ENCODE results near the gene SDC1.

Gene SDC1

DNA sequence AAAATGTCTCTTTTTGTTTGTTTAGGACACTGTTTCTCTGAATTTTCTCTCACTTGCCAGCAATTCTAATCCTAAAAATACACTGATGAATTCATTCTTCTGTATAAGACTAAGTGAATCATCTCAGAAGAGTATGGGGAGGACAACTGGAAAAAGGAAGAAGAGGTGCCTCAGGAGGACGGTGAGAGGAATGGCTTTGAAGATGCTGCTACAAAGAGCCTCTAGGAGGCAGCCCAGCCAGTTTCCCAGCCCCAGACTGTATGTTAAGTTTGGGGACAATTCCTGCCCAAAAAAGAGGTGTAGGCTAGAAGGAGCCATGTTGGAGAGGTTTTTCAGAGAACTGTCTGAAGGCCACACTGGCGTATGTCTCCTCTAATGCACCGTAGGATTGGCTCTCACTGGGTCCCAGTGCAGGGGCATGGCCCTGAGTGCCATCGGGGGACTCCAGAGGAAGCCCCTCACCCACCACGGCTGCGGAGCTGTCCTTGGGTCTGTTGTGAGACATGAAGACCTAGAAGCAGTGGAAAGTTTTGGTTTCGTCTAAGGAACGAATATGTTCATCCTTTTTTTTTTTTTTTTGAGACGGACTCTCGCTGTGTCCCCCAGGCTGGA is 3.1 kb upstream of the SDC1 start:
- no peak for DNase-seq

DNA sequence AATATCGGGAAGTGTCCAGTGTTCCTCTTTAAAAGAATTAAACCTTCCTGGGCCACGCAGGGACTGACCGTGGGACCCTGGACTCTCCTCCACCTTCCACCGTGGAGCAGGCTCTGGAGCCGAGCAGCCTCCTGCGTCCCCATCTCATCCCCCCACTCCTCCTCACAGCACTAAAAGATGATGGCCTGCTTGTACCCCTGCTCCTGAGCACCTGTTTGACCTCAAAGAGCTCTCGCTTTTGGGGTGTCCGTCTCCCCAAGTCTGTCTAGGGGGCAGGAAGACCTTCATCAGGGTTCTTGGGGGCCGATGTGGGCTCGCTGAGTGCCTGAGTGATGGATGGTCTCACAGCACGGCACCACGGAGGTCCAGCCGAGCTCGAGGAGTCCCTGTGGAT is 1.2 kb upstream of the SDC1 start:
- no peak for DNase-seq

DNA sequence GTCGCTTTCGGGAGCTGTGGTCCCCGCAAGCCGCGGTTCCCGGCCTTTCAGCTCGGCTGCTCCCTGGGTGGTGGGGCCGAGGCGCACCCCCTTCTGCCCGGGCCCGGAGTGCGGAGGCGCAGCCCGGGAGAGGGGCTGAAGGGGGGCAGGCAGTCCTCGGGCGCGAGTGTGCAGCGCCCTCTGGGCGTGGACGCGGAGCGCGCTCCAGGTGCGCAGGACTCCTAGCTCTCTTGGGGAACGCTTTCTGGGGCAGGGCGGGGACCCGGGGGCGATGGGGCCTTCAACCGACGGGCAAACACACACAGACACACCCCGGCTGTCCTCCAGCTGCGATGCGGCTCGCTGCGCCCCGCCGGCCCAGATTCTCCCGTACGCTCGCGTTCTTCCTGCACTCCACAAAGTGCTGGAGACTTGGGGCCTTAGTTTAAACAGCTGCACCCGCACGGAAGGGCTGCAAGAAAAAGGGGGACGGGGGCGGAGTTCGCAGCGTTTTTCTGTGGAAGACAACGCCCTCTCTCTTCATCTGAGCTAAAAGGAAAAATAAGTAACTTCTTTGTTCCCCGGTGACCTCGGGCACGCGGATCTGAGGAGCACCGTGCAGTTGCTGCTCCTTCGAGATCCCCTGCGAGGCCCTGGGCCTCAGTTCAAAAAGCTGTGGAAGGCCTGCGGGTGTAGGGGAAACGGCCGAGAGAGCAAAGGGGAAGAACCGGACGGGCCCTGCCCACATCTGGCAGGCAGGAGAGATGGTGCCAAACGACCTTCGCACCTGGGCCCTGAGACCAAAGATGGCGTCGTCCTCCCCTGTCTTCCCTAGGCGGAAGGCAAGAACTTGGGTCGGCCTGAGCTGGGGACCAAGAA is 593 bp upstream of the SDC1 start:
- DNase-seq, result peak; percentile 83 to 87

DNA sequence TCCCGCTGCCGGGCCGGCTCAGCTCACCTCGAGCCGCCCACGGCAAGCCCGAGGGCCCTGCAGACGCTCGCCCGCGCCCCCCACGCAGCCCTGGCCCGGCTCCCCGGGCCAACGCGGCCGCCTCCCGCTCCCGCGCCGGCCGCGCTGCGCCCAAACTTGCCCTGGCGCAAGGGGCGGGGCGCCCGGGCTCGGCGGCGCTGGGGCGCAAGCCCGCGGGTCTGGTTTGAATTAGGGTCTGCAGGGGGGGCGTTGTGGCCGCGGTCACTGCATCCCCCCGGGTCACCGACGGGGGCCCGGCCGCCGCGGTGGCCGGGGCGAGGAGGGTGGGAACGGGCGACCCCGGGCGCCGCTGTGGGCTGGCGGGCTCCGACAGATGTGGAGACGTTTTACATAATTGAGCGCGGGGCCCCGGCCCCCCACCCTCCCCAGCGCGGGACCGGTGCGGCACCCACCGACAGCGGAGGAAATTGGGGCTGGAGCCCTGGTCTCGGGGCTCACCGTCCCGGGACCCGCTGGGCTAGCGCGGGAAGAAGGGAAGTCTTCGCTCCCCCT is 690 bp downstream of the SDC1 start:
- DNase-seq, result no peak

DNA sequence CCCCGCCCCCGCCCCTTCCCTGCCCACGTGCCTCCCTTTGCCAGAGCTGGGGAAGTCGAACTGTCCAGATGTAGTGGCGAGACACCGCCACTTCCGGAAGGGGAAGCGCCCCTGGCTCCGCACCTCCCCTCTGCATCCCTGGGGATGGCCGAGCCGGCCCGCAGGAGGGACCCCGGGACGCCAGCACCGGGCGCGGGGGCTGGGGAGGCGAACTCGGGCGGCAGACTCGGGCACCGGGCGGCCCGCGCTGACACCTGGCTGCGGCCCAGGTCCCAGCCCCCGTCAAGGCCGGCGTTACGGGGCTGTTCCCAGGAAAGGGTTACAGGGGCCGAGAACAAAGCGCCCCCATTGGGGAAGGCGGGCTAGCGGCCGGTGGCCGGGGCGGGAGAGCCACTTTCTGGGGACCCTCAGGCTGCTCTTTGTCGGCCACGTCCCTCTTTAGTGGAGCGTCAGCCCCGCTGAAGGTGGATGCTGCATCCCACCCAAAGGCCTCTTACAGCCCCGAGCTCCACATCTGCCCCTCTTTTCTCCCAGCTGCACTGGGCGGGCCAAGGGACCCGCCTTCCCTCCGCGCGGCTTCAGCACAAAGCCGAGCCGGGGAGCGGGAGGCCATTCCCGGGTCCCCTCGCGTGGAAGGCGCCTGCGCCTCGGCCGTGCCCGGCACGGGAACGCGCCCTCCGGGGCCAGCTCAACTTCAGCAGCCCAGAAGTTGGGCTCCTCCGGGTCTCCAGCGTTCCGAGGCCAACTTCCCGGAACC is 1.3 kb downstream of the SDC1 start:
- DNase-seq, result peak; percentile 65 to 68

DNA sequence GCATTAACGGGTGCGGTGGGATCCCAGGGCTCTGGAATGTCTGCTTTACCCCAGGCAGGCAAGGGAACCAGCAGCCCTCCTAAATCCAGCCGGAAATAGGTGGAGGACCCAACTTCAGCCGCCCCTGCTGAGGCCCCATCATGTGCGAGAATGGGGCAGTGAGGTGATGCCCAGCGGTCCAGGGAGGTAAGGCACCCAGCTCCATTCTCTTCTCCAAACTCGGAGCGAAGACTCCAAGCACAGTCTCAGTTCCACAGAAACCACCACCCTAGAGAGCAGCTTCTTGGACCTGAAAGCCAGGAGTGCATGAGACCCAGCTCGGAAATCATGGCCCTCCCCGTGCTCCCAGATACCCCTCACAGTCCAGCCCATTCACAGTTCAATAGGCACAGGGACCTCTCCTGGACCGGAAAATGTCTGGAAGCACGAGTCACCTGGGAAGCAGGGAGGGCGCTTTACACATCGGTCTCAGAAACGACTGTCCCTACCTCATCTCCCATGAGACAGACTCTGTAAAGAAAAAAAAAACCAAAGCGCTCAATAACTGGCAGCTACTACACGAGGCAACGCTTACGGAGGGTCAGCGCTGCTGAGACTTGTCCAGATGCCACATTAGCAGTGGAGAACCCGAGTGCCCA is 2.0 kb downstream of the SDC1 start:
- DNase-seq, result peak in 1 of 2 experiments; percentile 64

DNA sequence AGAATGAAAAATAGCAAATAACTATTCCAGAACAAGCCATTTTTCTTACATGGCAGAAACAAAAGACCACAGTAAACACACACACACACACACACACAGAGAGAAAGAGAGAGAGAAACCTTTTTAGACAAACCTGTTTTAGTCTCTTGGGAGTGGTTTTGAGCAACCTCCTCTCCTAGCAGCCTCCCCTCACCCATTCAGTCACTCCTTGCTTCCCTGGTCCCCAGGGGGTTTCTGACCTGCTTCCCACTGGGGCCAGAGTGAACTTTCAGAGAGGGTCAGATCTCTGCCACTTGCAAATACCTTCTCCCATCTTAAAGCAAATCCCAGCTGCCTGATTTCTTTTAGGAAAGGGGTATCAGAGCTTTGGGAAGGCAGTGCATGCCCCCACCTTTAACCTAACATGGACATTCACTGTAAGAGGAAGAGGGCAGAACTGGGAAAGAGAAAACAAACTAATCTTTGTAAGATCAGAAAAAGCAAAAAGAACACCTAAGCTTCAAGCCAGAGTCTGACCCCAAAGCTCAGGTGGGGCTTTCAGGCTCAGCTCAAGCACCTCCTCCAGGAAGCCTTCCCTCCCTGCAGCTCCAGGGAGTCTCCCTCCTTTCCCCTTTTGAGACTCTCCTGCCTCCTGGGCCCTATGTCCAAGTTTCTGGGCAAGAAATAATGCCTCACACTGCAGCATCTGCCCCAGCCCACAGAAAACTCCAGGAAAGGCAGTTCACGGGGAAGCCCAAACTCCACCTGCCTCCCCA is 2.7 kb downstream of the SDC1 start:
- DNase-seq, result no peak

DNA sequence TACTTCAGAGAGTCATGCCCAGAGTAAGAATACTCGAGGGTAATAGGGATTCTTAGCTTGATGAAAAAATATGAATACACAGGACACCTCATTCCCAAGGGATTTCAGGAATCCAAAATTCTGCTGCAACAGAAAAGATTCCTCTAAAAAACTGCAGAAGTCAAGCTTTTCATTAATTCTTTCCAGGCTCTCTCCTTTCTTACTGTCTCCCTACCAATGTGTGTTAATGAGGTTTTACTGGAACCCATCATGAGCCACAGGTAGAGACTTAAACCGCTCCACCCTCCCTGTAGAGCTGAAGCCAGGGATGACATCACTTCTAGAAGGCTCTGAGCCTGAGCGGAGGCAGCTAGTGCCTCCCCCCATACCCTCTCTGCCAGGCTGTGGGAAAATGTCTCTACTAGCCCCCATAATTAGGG is 3.4 kb downstream of the SDC1 start:
- no peak for DNase-seq

DNA sequence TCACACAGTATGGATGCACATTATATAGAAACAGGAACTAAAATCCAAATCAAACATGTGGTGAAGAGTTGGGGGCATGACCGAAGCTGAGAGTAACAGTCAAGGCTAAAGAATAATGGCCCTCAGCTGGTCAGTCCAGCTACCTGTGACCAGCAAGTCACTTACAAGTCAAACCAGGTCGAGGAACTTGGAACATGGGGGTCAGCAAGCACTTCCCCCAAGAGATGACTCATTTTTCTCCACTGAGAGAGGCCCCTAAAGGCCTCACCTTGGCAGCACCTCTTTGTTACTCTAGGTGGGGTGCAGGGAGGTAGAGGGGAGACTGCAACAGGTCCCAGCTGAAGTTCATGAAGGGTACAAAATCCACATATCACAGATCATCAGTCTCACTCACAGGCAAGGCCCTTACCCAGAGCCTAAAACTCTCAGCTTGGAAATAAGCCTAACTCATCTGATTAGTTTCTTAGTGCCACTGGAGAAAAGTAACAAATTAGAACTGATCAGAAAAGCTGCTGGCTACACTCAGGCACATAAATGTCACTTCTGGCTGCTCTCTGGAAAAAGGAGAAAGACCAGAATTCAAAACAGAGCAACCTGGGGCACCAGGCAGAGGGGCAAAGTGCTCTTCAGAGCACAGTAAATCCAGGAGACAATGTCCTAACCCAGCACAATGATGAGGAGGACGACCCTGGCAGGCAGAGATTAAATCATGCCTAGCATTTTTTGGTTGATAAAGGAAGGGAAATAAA is 4.0 kb downstream of the SDC1 start:
- no peak for DNase-seq

DNA sequence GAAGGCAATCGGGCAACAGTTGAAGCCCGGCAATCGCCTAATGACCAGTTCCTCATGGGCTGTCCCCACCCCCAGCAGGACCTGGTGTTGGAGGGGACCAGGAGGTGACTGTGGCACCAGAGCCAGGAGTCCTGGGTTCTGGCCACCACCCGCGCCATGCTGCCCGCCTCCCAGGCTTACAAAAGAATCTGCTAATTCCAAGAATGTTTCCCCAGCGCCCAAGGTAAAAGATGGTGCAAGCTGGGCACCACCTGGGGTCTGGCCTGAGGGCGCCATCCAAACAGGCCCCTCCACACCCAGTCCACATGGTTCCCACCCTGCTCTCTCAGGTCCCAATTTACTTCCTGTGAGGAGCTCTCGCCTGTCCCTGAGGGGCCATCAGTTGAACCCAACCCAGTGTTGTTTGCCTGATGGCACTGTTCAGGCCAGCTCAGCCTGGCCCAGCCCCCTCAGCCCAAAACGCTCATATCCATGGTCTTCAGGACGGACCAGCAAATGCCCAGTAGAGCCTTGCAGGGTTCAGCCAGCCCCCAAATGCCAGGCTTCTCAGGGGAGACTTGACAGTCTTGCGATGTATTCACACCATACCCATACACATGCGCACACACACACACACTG is 5.1 kb downstream of the SDC1 start:
- no peak for DNase-seq

DNA sequence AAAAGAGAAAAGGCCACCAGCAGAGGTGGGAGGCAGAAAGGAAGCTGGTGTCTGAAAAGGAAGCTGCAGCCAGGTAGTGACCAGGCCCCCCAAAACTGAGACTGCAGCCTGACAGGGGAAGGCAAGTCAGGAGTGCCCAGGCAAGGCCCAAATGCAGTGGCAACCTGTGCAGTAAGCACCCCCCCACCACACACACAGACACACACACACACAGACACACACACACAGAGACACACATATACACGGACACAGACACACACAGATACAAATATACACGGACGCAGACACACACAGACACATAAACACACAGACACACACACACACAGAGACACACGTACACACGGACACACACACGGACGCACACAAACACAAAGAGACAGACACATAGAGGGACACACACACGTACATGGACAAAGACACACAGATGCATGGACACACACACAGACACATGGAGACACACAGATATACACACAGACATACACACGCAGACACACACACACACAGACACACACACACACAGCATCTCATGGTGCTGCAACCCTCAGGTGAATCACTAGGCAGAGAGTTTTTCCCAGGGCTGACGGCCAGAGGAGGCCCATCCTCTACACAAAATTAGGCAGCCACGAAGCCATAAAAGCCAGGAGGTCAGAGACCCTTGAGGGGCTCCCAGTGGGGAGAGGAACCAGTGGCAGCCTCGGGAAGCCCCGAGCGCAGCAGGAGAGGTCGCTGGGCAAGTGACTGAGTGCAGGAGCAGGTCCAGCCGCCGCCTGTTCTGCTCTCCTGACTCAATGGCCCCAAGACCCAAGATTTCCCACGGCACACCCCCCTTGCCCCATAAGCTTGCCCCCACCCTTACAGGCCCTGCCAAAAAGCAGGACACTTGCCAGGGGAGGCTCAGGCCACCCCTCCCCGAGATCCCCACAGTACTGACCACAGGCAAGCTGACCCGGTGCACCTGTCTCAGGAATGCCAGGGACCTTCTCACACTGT is 6.3 kb downstream of the SDC1 start:
- no peak for DNase-seq

DNA sequence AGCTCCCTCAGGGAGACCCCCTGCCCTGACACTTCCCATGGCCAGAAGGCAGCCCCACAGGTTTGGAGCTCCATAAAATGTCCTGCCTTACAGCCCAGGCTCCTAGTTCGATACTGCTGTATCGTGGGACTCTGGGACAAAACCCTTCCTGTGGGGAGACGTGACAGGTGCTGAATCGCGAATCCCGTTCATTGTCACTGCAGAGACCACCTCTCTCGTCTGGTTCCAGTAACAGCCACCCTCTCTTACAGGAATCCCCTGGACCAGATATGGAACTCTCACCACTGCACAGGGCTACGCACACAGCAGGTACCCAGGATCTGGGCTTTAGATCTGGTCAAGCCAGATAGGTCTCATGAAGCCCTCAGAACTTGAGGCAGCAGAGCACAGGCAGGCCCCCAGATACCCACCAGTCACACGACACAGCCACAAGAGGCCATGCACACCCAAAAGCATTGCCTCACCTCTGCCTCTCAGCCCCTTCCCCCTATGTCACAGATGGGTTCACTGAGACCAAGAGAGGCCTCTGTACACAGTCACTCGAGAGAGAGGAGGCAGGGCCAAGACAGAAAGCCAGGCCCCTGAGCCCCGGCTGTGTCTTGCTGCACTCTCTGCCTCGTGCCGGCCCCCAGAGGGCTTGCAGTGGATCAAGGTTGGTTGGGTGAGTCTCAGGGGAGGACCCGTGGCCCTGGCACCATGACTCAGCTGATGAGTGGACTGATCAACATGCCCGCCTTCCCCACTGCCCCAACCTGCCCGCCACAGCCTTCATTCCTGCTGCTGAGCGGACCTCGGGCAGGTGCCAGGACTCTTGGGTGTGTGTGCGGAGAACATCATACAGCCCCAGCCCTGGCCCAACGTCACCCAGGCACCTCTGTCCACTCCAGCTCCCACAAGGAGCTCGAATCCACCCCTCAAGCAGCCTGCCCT is 7.6 kb downstream of the SDC1 start:
- DNase-seq, result no peak

DNA sequence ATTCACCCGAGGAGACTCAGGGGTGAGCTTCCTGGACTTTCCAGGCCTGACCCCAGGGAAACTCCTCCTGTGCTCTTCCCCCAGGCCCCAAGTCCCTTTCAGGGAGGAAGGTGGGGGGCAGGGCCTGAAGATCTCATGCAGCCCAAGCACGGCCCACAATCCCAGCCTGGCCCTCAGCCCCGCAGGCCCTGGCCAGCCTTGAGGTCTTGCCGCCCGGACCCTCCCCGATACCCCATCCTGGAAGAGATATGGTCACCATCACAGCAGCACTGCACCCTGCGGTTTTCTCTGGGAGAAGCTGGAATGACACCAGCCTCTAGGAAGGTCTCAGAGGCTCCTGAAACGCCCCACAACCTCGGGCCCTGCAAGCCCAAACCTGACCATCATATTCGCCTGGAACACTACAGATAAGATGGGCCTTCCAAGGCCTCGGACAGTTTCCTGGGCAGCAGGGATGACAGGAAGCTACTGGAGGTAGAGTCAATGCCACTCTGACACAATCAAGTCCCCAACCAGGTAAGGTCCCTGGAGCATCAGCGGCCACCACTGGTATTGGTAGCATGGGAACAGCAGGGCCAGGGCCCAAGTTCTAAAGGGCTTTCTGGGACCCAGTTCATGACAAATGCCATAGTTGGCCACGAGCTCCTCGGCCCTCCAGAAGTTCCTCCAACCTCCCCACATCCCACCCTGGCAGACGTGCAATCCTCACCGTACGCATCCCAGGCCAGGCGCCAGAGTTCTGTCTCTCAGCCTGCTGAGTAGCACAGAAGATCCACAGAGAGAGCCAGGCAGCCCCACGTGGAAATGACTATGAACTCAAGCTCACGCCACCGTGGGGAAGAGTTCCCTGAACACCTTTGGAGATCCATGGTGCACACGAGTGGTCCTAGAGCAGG is 8.6 kb downstream of the SDC1 start:
- DNase-seq, result no peak

DNA sequence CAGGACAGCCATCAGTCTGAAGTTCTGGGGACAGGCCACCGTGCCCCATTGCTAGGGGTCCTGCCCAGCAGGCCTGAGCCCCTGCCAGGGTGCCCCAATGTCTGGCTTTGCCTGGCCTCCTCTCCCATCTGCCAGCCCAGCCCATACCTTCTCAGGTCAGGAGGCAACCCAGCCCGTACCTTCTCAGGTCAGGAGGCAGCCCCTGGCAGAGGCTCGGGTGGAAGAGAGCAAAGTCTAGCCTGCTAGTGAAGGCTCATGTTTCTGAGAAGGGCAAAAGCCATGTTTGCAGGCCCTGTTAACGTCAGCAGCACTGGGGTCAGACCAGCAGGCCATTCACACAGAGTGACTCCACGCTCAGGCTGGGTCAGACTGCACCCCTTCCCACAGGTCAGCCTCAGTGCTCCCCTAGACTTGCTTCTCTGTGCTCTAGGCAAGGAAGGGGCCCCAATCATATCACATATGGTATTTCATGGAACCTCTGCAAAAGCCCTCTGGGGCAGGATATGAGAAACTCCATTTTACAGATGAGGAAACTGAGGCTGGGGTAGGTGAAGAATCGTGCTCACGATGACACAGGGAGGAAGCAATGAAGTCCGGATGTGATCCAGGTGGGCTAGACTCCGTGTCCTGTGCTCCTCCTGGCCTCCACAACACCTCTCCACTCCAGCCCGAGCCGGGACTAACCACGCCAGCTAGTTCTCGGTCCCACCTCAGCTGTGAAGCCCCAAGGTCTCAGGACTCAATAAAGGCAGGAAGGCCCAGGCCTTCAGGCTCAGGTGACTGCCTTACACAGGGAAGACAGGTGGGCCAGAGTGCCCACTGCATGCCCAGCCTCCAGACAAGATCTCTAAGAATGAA is 9.5 kb downstream of the SDC1 start:
- no peak for DNase-seq

DNA sequence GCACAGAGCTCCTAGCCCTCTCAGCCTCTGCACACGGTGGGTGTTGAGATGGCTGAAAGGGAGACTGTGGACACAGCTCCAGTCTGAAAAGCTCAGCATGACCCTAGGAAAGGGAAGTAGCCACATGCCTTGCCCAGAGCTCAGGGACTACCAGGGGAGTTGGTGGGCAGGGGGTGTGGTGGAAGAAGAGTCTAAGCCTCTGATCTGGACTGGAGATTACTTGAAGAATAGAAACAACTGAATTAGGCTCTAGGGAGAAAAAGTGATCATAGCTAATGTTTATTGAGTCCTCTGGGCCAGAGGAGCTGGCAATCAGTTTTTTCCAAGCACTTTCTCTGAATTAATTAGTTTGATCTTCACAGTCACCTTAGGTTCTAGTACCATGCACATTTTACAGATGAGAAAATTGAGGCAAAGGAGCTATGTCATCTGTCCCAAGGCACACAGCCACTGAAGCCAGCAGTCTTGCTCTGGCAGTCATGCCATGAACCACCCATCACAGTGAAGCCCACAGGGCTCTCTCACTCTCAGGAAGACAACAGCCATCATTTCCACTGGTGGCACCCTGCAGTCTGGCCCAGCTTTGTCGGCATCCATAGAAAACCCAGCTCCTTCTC is 10.3 kb downstream of the SDC1 start:
- no peak for DNase-seq

All from NCI-H187 (cell line).